HG03442 (cell line): ENCODE measurements around the gene JOSD1.
"Not testable (repeated sequence)": the region's sequence is repeated elsewhere in the genome, so short reads cannot be mapped to it uniquely, and the experiment has no call there.

Source experiments
- ATAC-seq: cut with Tn5 transposase; IDR thresholded peaks from one replicate; pipeline ENCODE4 v1.9.1; 2021; ENCODE audit warnings: mild to moderate bottlenecking, moderate library complexity; ENCODE audit not compliant: unreplicated experiment

The JOSD1 gene

GRCh38 chr22:38694049-38694448, 6.7 kb downstream of the JOSD1 start:
- no peak for ATAC-seq

- ATAC-seq, result no peak
These were observed 11.1 kb downstream of the JOSD1 start for GRCh38 chr22:38689651-38690050.

GRCh38 chr22:38685761-38686160, 15.0 kb downstream of the JOSD1 start:
- ATAC-seq, result no peak

- no peak for ATAC-seq
These were observed 15.8 kb downstream of the JOSD1 start for GRCh38 chr22:38684895-38685294.

GRCh38 chr22:38681582-38682335, 19.0 kb downstream of the JOSD1 start, which contains the start of gene TOMM22:
TSS of gene TOMM22 (plus strand) at chr22:38681957. CDS start at chr22:38681979, 22 bp downstream.
- ATAC-seq, result peak; percentile 89

GRCh38 chr22:38675833-38676232, 24.9 kb downstream of the JOSD1 start:
- no peak for ATAC-seq

- no peak for ATAC-seq
These were observed 25.9 kb downstream of the JOSD1 start for GRCh38 chr22:38674888-38675287.

- ATAC-seq, result no peak
These were observed 43.5 kb downstream of the JOSD1 start for GRCh38 chr22:38657045-38657909.

GRCh38 chr22:38656256-38657044, 44.3 kb downstream of the JOSD1 start, which contains the start of the genes CBY1 and FAM227A:
TSS of gene CBY1 (plus strand) at chr22:38656638. CDS start at chr22:38668055, 11,417 bp downstream.
TSS of gene FAM227A (minus strand) at chr22:38656392. CDS start at chr22:38650168, 6,224 bp downstream.
- peak; percentile 72 for ATAC-seq

- no peak for ATAC-seq
These were observed 45.1 kb downstream of the JOSD1 start for GRCh38 chr22:38655519-38656255.

- no peak for ATAC-seq
These were observed 47.0 kb downstream of the JOSD1 start for GRCh38 chr22:38653741-38654140.

- ATAC-seq, result no peak
These were observed 47.9 kb downstream of the JOSD1 start for GRCh38 chr22:38652859-38653258.

GRCh38 chr22:38649841-38650522, 50.8 kb downstream of the JOSD1 start:
- ATAC-seq, result no peak

- ATAC-seq, result no peak
These were observed 55.3 kb downstream of the JOSD1 start for GRCh38 chr22:38645430-38645829.

GRCh38 chr22:38644245-38644644, 56.5 kb downstream of the JOSD1 start:
- not testable (repeated sequence) for ATAC-seq

GRCh38 chr22:38641476-38642040, 59.2 kb downstream of the JOSD1 start:
- no peak for ATAC-seq

GRCh38 chr22:38638728-38639127, 62.0 kb downstream of the JOSD1 start:
- no peak for ATAC-seq

- no peak for ATAC-seq
These were observed 62.5 kb downstream of the JOSD1 start for GRCh38 chr22:38638216-38638615.
